Measurements from ENCODE around the gene SEMA4D.
A peak's percentile ranks its signal among the peaks of the same experiment; 100 is the strongest.

The SEMA4D gene

DNA sequence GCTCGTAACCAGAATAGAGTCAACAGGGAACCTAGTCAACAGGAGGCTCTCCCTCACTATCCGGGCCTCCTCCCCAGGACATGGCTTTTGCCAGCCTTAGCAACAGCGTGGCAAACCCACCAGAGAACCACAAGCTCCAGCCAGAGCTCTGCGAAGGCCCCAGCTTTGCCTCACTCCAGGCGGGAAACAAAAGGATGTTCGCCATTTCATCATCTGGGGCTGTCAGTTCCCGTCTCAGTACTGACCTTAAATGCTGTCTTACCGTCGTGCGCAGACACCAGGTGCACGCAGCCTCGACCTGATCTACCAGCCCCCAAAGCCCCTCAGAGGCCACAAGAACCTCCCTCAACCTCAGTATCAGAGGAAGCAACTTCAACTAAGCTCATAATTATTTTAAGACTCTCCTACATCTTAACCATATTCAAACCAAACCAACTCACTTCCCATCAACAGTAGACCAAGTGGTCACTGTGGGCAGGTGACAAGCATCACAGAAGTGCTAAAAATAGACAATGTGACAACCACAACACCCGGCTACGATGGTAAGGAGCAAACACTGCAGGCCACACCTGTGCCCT, 71.4 kb downstream of the SEMA4D start:
- TF ChIP-seq, protein P1, sequence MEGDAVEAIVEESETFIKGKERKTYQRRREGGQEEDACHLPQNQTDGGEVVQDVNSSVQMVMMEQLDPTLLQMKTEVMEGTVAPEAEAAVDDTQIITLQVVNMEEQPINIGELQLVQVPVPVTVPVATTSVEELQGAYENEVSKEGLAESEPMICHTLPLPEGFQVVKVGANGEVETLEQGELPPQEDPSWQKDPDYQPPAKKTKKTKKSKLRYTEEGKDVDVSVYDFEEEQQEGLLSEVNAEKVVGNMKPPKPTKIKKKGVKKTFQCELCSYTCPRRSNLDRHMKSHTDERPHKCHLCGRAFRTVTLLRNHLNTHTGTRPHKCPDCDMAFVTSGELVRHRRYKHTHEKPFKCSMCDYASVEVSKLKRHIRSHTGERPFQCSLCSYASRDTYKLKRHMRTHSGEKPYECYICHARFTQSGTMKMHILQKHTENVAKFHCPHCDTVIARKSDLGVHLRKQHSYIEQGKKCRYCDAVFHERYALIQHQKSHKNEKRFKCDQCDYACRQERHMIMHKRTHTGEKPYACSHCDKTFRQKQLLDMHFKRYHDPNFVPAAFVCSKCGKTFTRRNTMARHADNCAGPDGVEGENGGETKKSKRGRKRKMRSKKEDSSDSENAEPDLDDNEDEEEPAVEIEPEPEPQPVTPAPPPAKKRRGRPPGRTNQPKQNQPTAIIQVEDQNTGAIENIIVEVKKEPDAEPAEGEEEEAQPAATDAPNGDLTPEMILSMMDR (conservative IDR thresholded peaks at IDR 0.05; ENCODE audit: low read depth, low read length) = no peak
- no peak for DNase-seq (ENCODE audit: low read depth)
- H3K4me3 ChIP-seq (ENCODE audit: low read depth, low read length) = no peak overlapping the region

DNA sequence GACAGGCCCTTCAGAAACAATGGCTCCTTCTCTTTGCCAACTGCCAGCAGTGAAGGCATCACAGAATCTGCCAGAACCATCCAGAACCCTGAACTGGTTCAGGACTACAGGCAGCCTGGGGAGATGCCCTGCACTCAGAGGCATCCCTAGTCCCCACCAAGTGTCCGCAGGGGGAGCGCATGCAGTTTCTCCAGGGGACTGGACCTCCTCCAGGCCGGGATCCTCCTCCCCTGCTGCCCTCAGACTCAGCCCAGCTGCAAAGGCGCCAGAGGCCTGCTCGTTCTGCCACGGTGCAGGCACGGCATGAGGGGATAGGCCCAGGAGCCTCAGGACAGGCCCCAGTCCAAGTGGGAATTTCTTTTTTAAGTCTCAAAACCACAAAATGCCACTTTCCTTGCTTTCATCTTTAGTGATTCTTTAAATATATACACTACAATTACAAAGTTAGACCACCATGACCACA, 72.0 kb downstream of the SEMA4D start:
- no peak overlapping the region for H3K4me3 ChIP-seq (ENCODE audit: low read depth, low read length)
- TF ChIP-seq, protein P1 (conservative IDR thresholded peaks at IDR 0.05; ENCODE audit: low read depth, low read length) = no peak
- DNase-seq (ENCODE audit: low read depth) = no peak

DNA sequence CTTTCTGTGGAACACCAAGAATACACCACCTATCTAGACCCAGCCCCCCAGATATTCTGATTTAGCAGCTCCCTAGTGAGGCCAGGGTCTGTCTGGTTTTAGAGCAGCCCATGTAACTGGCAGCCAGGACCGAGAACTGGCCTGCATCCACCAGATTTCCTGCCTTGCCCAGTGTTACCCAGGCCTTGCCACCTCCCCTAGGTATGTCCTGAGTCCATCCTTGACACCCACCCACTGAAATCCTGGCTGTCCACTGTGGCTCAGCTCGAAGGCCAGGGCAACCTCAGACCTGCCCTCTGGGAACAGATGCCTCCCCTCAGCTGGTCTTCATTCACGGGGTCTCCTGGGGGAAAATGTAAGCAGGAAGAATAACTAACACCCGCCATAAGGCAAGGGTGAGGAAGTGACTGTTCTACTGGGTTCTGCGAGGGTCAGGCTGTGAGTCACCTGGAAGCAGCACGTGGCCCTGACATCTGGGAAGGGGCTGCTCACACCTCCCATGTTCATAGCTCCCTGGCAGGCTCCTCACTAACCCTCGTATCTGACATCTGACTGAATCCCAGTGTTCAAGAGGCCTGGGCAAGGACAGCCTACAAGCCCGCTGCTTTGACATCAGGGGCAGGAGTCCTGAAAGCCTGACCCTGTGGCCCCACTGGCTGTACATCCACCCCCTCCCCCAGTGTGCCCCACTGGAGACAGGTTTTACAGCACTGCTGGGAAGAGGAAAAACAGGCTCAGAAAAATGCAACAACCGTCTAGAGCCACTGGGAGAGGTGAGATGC, 72.7 kb downstream of the SEMA4D start:
- TF ChIP-seq, protein P1 (conservative IDR thresholded peaks at IDR 0.05; ENCODE audit: low read depth, low read length) = no peak
- DNase-seq (ENCODE audit: low read depth) = peak; percentile 38
- H3K4me3 ChIP-seq (ENCODE audit: low read depth, low read length) = no peak overlapping the region

DNA sequence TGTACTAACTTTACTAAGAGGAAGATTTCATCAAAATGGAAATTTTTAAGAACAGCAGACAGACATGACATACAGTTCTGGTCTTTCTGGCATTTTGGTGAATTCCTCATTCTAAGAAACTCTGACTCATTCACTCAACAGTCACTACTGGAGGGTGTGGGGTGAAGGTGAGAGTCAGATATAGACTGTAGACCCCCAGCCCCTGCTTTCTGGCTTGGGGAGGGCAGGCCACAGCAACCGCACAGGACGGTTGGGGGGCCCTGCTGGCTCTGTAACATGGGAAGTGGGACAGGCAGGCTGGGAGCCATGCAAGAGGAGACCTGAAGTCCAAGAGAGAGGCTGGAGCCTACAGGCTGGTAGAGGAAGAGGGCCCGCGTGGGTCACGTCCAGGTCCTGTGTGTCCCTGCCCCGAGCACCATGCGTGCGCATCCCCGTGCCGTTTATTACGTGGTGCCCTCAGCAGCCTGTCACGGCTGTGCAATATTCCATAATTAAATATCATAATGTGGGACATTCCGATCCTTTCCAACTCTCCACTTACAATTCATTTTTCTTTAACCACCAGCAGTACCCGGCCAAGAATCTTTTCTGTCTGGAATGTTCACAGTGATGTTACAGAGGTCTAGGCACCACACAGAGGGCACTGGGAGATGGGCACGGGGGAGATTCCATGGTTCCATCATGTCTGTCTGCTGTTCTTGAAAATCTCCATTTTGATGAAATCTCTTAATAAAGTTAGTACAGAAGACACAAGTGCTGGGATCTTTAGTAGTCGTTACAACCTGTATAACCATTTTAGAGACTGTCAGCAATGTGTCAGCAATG, 75.5 kb downstream of the SEMA4D start:
- peak; percentile 74 for DNase-seq (ENCODE audit: low read depth)
- no peak overlapping the region for H3K4me3 ChIP-seq (ENCODE audit: low read depth, low read length)
- TF ChIP-seq, protein P1 (conservative IDR thresholded peaks at IDR 0.05; ENCODE audit: low read depth, low read length) = no peak

DNA sequence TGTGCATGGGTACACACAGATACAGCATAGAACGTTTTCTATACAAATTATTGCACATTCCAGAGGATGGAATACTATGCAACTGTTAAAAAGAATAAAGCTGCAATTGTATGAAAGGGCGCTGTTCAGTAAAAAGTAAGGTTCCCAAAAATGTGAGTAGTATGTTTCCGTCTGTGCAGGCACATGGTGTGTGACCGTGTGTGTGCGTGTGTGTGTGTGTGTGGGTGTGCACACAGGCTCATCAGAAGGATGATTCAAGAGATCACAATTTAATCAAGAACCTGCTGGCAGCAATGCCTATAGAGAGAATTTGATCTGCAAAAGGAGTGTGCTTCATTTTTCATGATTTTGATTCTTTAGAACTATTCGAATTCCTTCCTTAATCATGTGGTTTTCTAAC, 76.3 kb downstream of the SEMA4D start:
- TF ChIP-seq, protein P1 (conservative IDR thresholded peaks at IDR 0.05; ENCODE audit: low read depth, low read length) = no peak
- peak; percentile 43 for DNase-seq (ENCODE audit: low read depth)
- H3K4me3 ChIP-seq (ENCODE audit: low read depth, low read length) = no peak overlapping the region

DNA sequence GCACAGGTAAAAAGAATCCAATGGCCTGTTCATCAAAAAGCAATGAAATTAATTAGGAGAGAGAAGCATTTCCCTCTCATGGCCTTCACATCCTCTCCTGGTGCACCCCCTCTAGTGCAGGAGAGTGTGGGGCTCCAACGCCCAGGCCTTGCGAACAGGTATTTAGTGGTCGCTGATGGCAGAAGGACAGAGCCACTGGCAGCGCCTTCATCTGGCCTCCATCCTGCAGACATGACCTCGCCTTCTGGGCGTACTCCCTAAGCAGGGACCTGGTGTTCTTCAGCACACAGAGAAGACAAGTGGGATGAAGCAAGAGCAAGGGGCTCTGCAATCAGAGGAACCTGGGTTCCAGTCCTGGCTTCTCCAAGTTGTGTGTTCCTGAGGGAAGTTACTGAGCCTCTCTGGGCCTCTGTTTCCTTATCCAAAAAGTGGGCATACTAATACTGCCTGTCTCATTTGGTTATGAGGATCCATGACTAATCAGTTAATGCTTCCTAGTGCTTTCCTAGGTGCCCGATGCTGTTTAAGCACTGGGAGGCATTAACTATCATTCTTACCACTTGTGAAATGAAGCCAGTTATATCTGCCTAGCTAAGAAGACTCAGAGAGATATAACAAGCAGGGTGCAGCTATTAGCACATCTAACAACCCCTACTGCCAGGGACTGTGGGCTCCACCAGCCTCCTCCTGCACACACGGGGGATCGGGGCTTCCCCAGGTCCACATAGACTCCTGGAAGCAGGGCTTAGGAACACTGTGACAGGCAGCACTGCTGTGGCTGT, 77.3 kb downstream of the SEMA4D start:
- no peak overlapping the region for H3K4me3 ChIP-seq (ENCODE audit: low read depth, low read length)
- DNase-seq (ENCODE audit: low read depth) = no peak
- TF ChIP-seq, protein P1 (conservative IDR thresholded peaks at IDR 0.05; ENCODE audit: low read depth, low read length) = no peak

Data from choroid plexus epithelial cell (primary cell).